ENCODE results near the gene SKOR2.

- TF ChIP-seq CTCF (IDR thresholded peaks at IDR 0.05) (no peak), POLR2A (IDR thresholded peaks at IDR 0.05) (no peak)
These were observed 1.7 kb upstream of the SKOR2 start for GRCh38 chr18:47253101-47253654.
